Measurements from ENCODE around the gene TMEM52.

DNA sequence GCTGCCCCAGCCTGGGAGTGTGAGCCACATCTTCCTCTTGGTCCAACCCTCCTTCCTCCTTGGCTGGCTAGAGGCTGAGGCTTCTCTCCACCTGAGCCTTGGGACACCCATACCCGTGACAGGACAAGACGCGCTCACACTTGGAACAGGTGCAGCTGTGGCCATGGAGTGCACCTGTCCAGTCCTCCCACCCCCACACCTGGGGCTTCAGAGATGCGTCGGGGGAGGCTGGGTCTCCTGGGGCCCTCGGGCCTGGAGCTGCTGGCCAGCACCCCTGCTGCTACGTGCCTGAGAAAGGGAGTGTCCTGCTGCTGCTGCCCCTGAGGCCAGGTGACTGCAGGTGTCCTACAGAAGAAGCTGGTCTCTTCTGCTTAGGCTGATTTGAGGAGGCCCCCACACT lies 37.0 kb upstream of the TMEM52 start:
- TF ChIP-seq, protein P1, sequence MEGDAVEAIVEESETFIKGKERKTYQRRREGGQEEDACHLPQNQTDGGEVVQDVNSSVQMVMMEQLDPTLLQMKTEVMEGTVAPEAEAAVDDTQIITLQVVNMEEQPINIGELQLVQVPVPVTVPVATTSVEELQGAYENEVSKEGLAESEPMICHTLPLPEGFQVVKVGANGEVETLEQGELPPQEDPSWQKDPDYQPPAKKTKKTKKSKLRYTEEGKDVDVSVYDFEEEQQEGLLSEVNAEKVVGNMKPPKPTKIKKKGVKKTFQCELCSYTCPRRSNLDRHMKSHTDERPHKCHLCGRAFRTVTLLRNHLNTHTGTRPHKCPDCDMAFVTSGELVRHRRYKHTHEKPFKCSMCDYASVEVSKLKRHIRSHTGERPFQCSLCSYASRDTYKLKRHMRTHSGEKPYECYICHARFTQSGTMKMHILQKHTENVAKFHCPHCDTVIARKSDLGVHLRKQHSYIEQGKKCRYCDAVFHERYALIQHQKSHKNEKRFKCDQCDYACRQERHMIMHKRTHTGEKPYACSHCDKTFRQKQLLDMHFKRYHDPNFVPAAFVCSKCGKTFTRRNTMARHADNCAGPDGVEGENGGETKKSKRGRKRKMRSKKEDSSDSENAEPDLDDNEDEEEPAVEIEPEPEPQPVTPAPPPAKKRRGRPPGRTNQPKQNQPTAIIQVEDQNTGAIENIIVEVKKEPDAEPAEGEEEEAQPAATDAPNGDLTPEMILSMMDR (IDR thresholded peaks at IDR 0.05) = no peak
- no peak for TF ChIP-seq POLR2AphosphoS5 (IDR thresholded peaks at IDR 0.05)

Measured in prostate gland (tissue), 2 donors.